HG02642 (cell line): ENCODE data around the gene CDPF1.
A peak's percentile ranks its signal among the peaks of the same experiment; 100 is the strongest.

Experiments used
- ATAC-seq: cut with Tn5 transposase; IDR thresholded peaks from one replicate; pipeline ENCODE4 v1.9.1; 2021; ENCODE audit warnings: mild to moderate bottlenecking; ENCODE audit not compliant: unreplicated experiment, poor library complexity

CDPF1 gene

GRCh38 chr22:46250035-46250782 lies at the start of gene CDPF1:
Gene CDPF1, minus strand, starts transcription at chr22:46250293. Its CDS starts 2,009 bp downstream, at chr22:46248284.
- ATAC-seq: peak; percentile 85

GRCh38 chr22:46299101-46299500 lies 49.0 kb upstream of the CDPF1 start:
- no peak for ATAC-seq

GRCh38 chr22:46297151-46297812 lies 47.2 kb upstream of the CDPF1 start:
- ATAC-seq: no peak

GRCh38 chr22:46296257-46297150 lies 46.4 kb upstream of the CDPF1 start, which contains the start of gene GTSE1:
Gene GTSE1, plus strand, starts transcription at chr22:46296870. Its CDS starts 531 bp downstream, at chr22:46297401.
- ATAC-seq: peak; percentile 93

GRCh38 chr22:46295277-46295971 lies 45.3 kb upstream of the CDPF1 start:
- no peak for ATAC-seq

- no peak for ATAC-seq
These were observed 44.7 kb upstream of the CDPF1 start for GRCh38 chr22:46294784-46295183.

GRCh38 chr22:46293577-46294260 lies 43.6 kb upstream of the CDPF1 start:
- ATAC-seq: no peak

- no peak for ATAC-seq
These were observed 42.6 kb upstream of the CDPF1 start for GRCh38 chr22:46292732-46293131.

GRCh38 chr22:46292173-46292572 lies 42.1 kb upstream of the CDPF1 start:
- no peak for ATAC-seq

- ATAC-seq: no peak
These were observed 41.0 kb upstream of the CDPF1 start for GRCh38 chr22:46290843-46291785.

GRCh38 chr22:46290121-46290842 lies 40.2 kb upstream of the CDPF1 start:
- no peak for ATAC-seq

GRCh38 chr22:46289244-46289891 lies 39.3 kb upstream of the CDPF1 start:
- ATAC-seq: no peak

- peak; percentile 9 for ATAC-seq
These were observed 38.8 kb upstream of the CDPF1 start for GRCh38 chr22:46288846-46289243.

GRCh38 chr22:46287873-46288751 lies 38.0 kb upstream of the CDPF1 start:
- ATAC-seq: peak; percentile 71

- no peak for ATAC-seq
These were observed 37.1 kb upstream of the CDPF1 start for GRCh38 chr22:46286941-46287872.
